Aorta (tissue), 5 donors: ENCODE results near the gene CDC42BPB. TPM values are rescaled to one million over a fixed set of nuclear protein-coding genes. Genes with fewer than 3 reads are reported as not detected.

Experiments used
- ATAC-seq: fragments of 200-7000 bp; cut with Tn5 transposase; one replicate; pipeline ENCODE4 v1.9.1; 2022; ENCODE audit warnings: moderate library complexity; ENCODE audit not compliant: low FRiP score
- DNase-seq, 2 donors: peaks; one replicate each; pipeline ENCODE4 v3.0.0-alpha.2; 2020
- H3K27ac ChIP-seq, 2 donors: one replicate each; pipeline ENCODE4 v1.5.1; 2013; ENCODE audit warnings: low read length in 2 of 2, mild to moderate bottlenecking in 2 of 2, moderate library complexity in 2 of 2, control low read depth in 1 of 2, inconsistent platforms in 1 of 2, low read depth in 1 of 2
- H3K27me3 ChIP-seq, 2 donors: one replicate each; pipeline ENCODE4 v1.6.1; 2013; ENCODE audit warnings: control low read depth in 1 of 2, low read length in 1 of 2, mild to moderate bottlenecking in 1 of 2, moderate library complexity in 1 of 2; ENCODE audit not compliant: insufficient read depth in 2 of 2, control insufficient read depth in 1 of 2
- H3K36me3 ChIP-seq, 2 donors: one replicate each; pipeline ENCODE4 v1.6.1; 2013; ENCODE audit warnings: control low read depth in 1 of 2, low read length in 1 of 2, mild to moderate bottlenecking in 1 of 2; ENCODE audit not compliant: insufficient read depth in 2 of 2, control insufficient read depth in 1 of 2
- H3K4me1 ChIP-seq, 2 donors: one replicate each; pipeline ENCODE4 v1.6.1; 2013; ENCODE audit warnings: low read length in 2 of 2, control low read depth in 1 of 2, mild to moderate bottlenecking in 1 of 2, moderate library complexity in 1 of 2; ENCODE audit not compliant: insufficient read depth in 2 of 2, control insufficient read depth in 1 of 2
- H3K4me3 ChIP-seq, 2 donors: one replicate each; pipeline ENCODE4 v1.5.1; 2013; ENCODE audit warnings: low read length in 2 of 2, control low read depth in 1 of 2, mild to moderate bottlenecking in 1 of 2
- H3K9me3 ChIP-seq: one replicate; pipeline ENCODE4 v1.6.1; 2013; ENCODE audit warnings: mild to moderate bottlenecking, low read length; ENCODE audit not compliant: control insufficient read depth
- WGBS, 2 donors: extraction: QIAGEN DNeasy Blood & Tissue Kit; methylation state at CpG; one replicate each; pipeline ENCODE4 v1.1.7; 2013; 5-methylcytosine and 5-hydroxymethylcytosine counted together
- intact Hi-C, 2 donors: fragments of 100-400 bp; cut with DNase I; formaldehyde crosslinking; loops; one replicate each; pipeline versions ENCODE4 v1.14.2 to v1.15.0; 2022
- polyA plus RNA-seq, 2 donors: library from polyadenylated mRNA; stranded (reverse); fragments of 200-250 nt; gene quantifications; one replicate each; pipeline ENCODE4 v1.2.3, GENCODE V29; 2013
- total RNA-seq, 2 donors: library from RNA; stranded (reverse); fragmentation: NEBNext Ultra II Directional; extraction: Animal tissue kit (Norgen Biotek cat#: 25700); gene quantifications; one replicate each; pipeline ENCODE4 v1.2.1, GENCODE V29; 2021
- donor health status: healthy with polysubstance abuse.
- donor health status: Bipolar disorder and iron deficiency.
- donor health status: DM: no; HTN: no; CAD: no.
- donor health status: DM: no; HTN: no; CAD: no.
- donor health status: DM: yes; HTN: yes; CAD: no.

The CDC42BPB gene
- total and polyA plus RNA-seq, 4 donors, result 18.4 to 101 (median 63.8) TPM

GRCh38 chr14:103009559-103009958 lies 47.8 kb downstream of the CDC42BPB start:
- no peak overlapping the region for H3K4me3 ChIP-seq
- no peak for ATAC-seq
- DNase-seq, result peak in 1 of 2 donors; percentile 45
- H3K27ac ChIP-seq, result no peak overlapping the region
- 7 to 17% methylated on average over 2 of the region's 2 CpGs for WGBS, 2 donors
- no peaks in the 10 kb centered on the region for H3K4me1 ChIP-seq
- H3K36me3 ChIP-seq, result peaks cover 0 to 5% of the 10 kb centered on the region in 2 donors
- no peaks in the 10 kb centered on the region for H3K9me3 ChIP-seq
- intact Hi-C loops, result no loop called here
- H3K27me3 ChIP-seq, result no peaks in the 10 kb centered on the region

- Histone ChIP-seq H3K27ac (no peak overlapping the region), H3K36me3 (peaks cover 0 to 5% of the 10 kb centered on the region in 2 donors), H3K27me3 (no peaks in the 10 kb centered on the region), H3K9me3 (no peaks in the 10 kb centered on the region), H3K4me3 (no peak overlapping the region), H3K4me1 (no peaks in the 10 kb centered on the region)
- 57 to 63% methylated on average over 15 of the region's 15 CpGs for WGBS, 2 donors
- DNase-seq, result peak in 1 of 2 donors; percentile 75
- ATAC-seq, result no peak
- intact Hi-C loops, result no loop called here
Observed at GRCh38 chr14:103008768-103009357, 48.5 kb downstream of the CDC42BPB start.

GRCh38 chr14:103008126-103008525 lies 49.2 kb downstream of the CDC42BPB start:
- intact Hi-C loops, result no loop called here
- WGBS, 2 donors, result 92 to 94% methylated on average over 10 of the region's 10 CpGs
- ATAC-seq (no peak), DNase-seq (peak in 1 of 2 donors; percentile 49)
- H3K27me3 ChIP-seq, result no peaks in the 10 kb centered on the region
- no peaks in the 10 kb centered on the region for H3K4me1 ChIP-seq
- no peak overlapping the region for H3K27ac ChIP-seq
- peaks cover 0 to 6% of the 10 kb centered on the region in 2 donors for H3K36me3 ChIP-seq
- no peaks in the 10 kb centered on the region for H3K9me3 ChIP-seq
- H3K4me3 ChIP-seq, result no peak overlapping the region

GRCh38 chr14:103007555-103007954 lies 49.8 kb downstream of the CDC42BPB start:
- no peaks in the 10 kb centered on the region for H3K4me1 ChIP-seq
- H3K27me3 ChIP-seq, result no peaks in the 10 kb centered on the region
- DNase-seq (peak in 1 of 2 donors; percentile 61), ATAC-seq (peak; percentile 44)
- H3K4me3 ChIP-seq, result no peak overlapping the region
- H3K9me3 ChIP-seq, result no peaks in the 10 kb centered on the region
- WGBS, 2 donors, result 83 to 89% methylated on average over 14 of the region's 14 CpGs
- H3K36me3 ChIP-seq, result peaks cover 0 to 9% of the 10 kb centered on the region in 2 donors
- intact Hi-C loops, result no loop called here
- no peak overlapping the region for H3K27ac ChIP-seq

- Histone ChIP-seq H3K9me3 (no peaks in the 10 kb centered on the region), H3K36me3 (peaks cover 0 to 9% of the 10 kb centered on the region in 2 donors), H3K27ac (no peak overlapping the region), H3K4me3 (no peak overlapping the region), H3K4me1 (no peaks in the 10 kb centered on the region), H3K27me3 (no peaks in the 10 kb centered on the region)
- peak in 1 of 2 donors; percentile 56 for DNase-seq
- WGBS, 2 donors, result 96 to 98% methylated on average over 14 of the region's 14 CpGs
- intact Hi-C loops, result no loop called here
- ATAC-seq, result no peak
Observed at GRCh38 chr14:103006991-103007520, 50.3 kb downstream of the CDC42BPB start.

GRCh38 chr14:103006106-103006505 lies 51.2 kb downstream of the CDC42BPB start:
- Histone ChIP-seq H3K9me3 (no peaks in the 10 kb centered on the region), H3K36me3 (peaks cover 0 to 11% of the 10 kb centered on the region in 2 donors), H3K4me1 (no peaks in the 10 kb centered on the region), H3K27ac (no peak overlapping the region), H3K27me3 (no peaks in the 10 kb centered on the region), H3K4me3 (no peak overlapping the region)
- ATAC-seq, result no peak
- intact Hi-C loops, result no loop called here
- WGBS, 2 donors, result 93 to 95% methylated on average over 8 of the region's 8 CpGs
- DNase-seq, result peak in 1 of 2 donors; percentile 47

GRCh38 chr14:103003850-103004249 lies 53.5 kb downstream of the CDC42BPB start:
- whole genome bisulfite sequencing, 2 donors, result 90 to 91% methylated on average over 24 of the region's 24 CpGs
- H3K9me3 ChIP-seq, result no peaks in the 10 kb centered on the region
- no peak overlapping the region for H3K4me3 ChIP-seq
- H3K36me3 ChIP-seq, result peaks cover 0 to 11% of the 10 kb centered on the region in 2 donors
- no peaks in the 10 kb centered on the region for H3K27me3 ChIP-seq
- H3K4me1 ChIP-seq, result no peaks in the 10 kb centered on the region
- no peak overlapping the region for H3K27ac ChIP-seq
- DNase-seq (peak in 1 of 2 donors; percentile 65), ATAC-seq (no peak)
- intact Hi-C loops, result no loop called here

GRCh38 chr14:103003351-103003615 lies 54.1 kb downstream of the CDC42BPB start:
- Histone ChIP-seq H3K36me3 (peaks cover 0 to 11% of the 10 kb centered on the region in 2 donors), H3K9me3 (no peaks in the 10 kb centered on the region), H3K4me3 (no peak overlapping the region), H3K27me3 (no peaks in the 10 kb centered on the region), H3K4me1 (no peaks in the 10 kb centered on the region), H3K27ac (no peak overlapping the region)
- WGBS, 2 donors, result 89 to 91% methylated on average over 14 of the region's 14 CpGs
- DNase-seq, result peak in 1 of 2 donors; percentile 59
- intact Hi-C loops, result no loop called here
- no peak for ATAC-seq

GRCh38 chr14:103002578-103003350 lies 54.6 kb downstream of the CDC42BPB start:
- peaks cover 0 to 10% of the 10 kb centered on the region in 2 donors for H3K36me3 ChIP-seq
- no peaks in the 10 kb centered on the region for H3K9me3 ChIP-seq
- intact Hi-C loops, result no loop called here
- ATAC-seq, result no peak
- H3K27me3 ChIP-seq, result no peaks in the 10 kb centered on the region
- H3K27ac ChIP-seq, result no peak overlapping the region
- 89 to 91% methylated on average over 22 of the region's 22 CpGs for WGBS, 2 donors
- H3K4me3 ChIP-seq, result no peak overlapping the region
- no peaks in the 10 kb centered on the region for H3K4me1 ChIP-seq
- DNase-seq, result peak in 1 of 2 donors; percentile 51
